Fibroblast of lung (primary cell): ENCODE results near the gene GDF11.

Experiments used
- EZH2 ChIP-seq: IDR thresholded peaks from 2 replicates; pipeline ENCODE4 v1.5.1; 2012; ENCODE audit warnings: low read length, control low read depth, mild to moderate bottlenecking; ENCODE audit errors: missing control alignments
- TF ChIP-seq, protein P1 (sequence below), 2 donors: IDR thresholded peaks in 1 of 2; conservative IDR thresholded peaks in 1 of 2; 1 replicate in 1 of 2; 2 replicates in 1 of 2; pipeline ENCODE4 v1.5.1; 2011 to 2012; ENCODE audit warnings: low read length in 2 of 2, control low read depth in 1 of 2, inconsistent platforms in 1 of 2, low read depth in 1 of 2, mild to moderate bottlenecking in 1 of 2

DNA sequence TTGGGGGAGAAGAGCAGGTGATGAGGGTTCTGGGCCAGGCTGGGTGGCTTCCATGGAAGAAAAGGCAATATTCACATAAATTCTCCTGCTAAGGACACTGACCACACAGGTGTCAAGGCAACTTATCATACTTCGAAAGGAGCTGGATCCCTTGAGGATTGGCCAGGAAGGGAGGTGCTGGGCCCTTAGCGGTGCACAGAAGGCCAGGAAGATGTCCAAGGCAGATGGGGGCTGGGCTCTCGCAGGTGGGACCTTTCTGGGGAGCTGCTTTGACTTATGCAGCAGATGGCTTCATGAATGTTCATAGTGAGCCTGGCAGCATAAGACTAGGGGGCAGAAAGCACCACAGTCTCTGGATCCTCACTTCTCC lies 18.0 kb upstream of the GDF11 start:
- TF ChIP-seq, protein P1, sequence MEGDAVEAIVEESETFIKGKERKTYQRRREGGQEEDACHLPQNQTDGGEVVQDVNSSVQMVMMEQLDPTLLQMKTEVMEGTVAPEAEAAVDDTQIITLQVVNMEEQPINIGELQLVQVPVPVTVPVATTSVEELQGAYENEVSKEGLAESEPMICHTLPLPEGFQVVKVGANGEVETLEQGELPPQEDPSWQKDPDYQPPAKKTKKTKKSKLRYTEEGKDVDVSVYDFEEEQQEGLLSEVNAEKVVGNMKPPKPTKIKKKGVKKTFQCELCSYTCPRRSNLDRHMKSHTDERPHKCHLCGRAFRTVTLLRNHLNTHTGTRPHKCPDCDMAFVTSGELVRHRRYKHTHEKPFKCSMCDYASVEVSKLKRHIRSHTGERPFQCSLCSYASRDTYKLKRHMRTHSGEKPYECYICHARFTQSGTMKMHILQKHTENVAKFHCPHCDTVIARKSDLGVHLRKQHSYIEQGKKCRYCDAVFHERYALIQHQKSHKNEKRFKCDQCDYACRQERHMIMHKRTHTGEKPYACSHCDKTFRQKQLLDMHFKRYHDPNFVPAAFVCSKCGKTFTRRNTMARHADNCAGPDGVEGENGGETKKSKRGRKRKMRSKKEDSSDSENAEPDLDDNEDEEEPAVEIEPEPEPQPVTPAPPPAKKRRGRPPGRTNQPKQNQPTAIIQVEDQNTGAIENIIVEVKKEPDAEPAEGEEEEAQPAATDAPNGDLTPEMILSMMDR (conservative IDR thresholded peaks at IDR 0.05 in 1 of 2, IDR thresholded peaks at IDR 0.05 in 1 of 2; ENCODE audit: low read depth in 1 of 2, low read length in 2 of 2), result no peak
- TF ChIP-seq EZH2, result no peak
